HG02852 (cell line): Measurements from ENCODE around the gene GRID2IP.
A peak's percentile ranks its signal among the peaks of the same experiment; 100 is the strongest.
"Not testable (repeated sequence)": the region's sequence is repeated elsewhere in the genome, so short reads cannot be mapped to it uniquely, and the experiment has no call there.

Source experiments
- ATAC-seq: cut with Tn5 transposase; IDR thresholded peaks from one replicate; pipeline ENCODE4 v1.9.1; 2021; ENCODE audit warnings: mild to moderate bottlenecking, moderate library complexity; ENCODE audit not compliant: unreplicated experiment

GRID2IP gene

DNA sequence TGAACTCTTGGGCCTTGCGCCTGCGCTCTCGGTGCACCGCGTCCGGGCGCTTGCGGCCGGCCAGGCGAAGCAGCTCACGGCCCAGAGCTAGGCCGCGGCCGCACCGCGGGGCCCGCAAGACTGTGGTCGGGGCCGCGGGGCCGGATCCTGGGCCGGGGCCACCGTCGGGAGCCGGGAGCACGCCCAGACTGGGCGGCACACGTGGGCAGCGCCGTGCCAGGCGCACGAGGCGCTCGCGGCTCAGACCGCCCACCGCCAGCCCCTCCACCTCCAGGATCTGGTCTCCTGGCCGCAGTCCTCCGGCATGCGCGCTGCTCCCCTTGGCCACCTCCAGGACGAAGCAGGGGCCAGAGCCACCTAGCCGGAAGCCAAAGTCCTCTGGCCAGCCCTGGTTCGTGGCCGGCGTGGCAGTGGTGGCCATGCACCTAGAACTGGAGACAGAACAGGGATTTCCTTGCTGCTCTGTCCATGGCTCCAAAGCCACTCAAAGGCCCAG, at the start of gene GRID2IP:
Gene GRID2IP, minus strand, starts transcription at position 446 of the 496 bp plus-strand sequence. Its CDS starts 25 bp downstream, at position 421.
- no peak for ATAC-seq

DNA sequence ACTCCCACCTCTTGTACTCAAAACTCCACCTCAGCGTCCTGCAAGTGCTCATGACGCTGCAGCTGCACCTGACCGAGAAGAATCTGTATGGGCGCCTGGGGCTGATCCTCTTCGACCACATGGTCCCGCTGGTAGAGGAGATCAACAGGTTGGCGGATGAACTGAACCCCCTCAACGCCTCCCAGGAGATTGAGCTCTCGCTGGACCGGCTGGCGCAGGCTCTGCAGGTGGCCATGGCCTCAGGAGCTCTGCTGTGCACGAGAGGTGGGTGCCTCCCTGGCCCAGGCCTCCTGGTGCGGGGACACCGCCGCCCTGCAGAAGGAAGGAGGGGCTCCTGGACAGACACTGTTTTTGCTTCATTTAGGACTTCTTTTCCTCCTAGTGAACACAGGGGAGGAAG, 48.8 kb upstream of the GRID2IP start:
- no peak for ATAC-seq

DNA sequence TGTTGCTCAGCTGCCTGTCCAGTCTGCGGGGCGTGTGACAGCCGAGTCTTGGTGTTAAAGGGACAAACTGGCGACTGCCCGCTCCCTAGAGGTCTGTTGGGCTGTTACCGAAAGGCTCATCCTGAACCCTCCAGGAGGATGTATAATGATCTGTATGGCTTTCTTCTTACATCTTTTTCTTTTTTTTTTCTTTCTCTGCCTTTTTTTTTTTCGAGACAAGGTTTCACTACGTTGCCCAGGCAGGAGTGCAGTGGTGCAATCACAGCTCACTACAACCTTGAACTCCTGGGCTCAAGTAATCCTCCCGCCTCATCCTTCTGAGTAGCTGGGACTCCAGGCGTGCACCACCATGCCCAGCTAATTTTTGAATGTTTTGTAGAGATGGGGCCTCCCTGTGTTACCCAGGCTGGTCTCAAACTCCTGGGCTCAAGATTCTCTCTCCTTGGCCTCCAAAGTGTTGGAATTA, 39.4 kb upstream of the GRID2IP start:
- no peak for ATAC-seq

DNA sequence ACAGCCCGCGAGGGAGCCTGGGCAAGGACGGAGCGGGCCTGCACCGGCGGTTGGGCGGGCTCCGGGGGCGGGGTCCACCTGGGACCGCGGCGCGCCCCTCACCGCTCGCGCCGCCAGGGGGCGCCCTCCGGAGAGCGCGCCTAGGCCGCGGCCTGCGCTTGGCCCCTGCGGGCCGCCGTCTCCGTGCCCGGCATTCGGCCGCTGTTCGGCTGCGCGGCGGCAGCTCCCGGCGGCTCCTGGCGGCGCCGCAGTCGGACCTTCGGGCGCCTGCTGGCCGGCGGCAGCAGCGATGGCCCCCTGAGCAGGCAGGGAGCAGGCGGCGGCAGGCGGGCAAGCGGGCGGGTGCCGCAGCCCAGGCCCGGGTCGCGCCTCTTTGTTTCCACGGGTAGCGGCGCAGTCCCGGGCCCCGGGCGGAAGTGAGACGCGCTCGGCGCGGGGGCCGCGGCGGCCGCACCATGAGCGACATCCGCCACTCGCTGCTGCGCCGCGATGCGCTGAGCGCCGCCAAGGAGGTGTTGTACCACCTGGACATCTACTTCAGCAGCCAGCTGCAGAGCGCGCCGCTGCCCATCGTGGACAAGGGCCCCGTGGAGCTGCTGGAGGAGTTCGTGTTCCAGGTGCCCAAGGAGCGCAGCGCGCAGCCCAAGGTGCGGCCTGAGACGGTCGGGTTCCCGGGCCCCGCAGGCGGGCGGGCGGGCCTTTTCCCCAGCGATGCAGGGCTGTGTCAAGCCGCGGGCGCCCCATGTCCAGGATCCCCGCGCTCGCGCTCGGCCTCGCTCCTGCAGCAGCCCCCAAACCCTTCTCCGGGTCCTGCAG, 38.8 kb upstream of the GRID2IP start, which contains the start of gene INTS15:
Gene INTS15, plus strand, starts transcription at position 193 of the 816 bp plus-strand sequence. Its CDS starts 263 bp downstream, at position 456.
- ATAC-seq, result peak; percentile 81

DNA sequence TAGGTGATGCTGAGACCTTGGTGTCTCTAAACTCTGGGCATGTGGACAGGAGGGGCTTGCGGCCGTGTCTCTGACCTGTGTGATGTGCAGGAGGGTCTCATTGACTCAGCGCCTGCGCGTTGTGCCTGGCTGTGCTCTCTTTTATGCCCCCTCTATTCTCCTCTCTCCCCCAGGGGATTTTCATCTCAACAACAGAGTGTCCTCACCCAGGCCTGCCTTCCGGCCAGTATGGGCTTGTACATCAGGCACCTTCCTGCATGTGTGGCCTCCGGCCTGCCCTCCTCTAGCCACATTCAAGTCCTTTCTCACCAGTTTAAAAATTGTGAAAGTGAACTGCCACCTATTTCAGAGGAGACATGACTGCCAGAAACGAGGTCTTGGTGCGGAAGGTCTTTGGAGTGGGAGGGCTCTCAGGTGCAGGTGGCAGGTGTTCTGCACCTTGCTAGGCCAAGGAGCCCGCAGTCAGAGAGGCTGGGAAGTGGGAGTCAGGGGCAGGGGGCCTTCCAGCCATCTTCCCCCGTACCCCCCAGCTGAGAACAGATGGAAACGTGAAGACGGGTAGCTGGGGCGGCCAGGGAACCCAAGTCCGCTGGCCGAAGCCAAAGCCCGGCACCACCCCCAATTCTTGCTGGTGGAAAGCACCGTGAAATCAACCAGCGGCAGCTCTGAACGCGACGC, 38.0 kb upstream of the GRID2IP start:
- no peak for ATAC-seq

DNA sequence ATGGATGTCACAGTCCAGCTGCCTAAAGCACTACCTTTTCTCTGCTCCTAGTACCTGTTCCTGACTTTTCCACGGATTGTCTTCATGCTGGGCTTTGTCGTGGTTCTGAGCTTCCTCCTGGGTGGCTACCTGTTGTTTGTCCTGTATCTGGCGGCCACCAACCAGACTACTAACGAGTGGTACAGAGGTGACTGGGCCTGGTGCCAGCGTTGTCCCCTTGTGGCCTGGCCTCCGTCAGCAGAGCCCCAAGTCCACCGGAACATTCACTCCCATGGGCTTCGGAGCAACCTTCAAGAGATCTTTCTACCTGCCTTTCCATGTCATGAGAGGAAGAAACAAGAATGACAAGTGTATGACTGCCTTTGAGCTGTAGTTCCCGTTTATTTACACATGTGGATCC, 37.3 kb upstream of the GRID2IP start:
- no peak for ATAC-seq

DNA sequence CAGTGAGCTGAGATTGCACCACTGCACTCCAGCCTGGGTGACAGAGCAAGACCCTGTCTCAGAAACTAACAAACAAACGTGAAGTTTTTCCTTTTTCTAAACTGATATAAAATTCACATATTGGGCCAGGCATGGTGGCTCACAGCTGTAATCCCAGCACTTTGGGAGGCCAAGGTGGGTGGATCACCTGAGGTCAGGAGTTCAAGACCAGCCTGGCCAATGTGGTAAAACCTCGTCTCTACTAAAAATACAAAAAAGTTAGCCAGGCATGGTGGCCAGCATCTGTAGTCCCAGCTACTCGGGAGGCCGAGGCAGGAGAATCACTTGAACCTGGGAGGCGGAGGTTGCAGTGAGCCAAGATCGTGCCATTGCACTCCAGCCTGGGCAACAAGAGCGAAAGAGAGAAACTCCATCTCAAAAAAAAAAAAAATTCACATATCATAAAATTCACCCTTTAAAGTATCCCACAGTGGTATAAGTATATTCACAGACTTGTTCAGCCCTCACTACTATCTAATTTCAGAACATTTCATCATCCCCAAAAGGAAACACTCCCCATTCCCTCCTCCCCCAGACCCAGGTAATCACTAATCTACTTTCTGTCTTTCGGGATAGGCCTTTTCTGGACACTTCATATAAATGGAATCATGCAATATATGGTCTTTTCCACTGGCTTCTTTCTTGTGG, 34.6 kb upstream of the GRID2IP start:
- ATAC-seq, result not testable (repeated sequence)

DNA sequence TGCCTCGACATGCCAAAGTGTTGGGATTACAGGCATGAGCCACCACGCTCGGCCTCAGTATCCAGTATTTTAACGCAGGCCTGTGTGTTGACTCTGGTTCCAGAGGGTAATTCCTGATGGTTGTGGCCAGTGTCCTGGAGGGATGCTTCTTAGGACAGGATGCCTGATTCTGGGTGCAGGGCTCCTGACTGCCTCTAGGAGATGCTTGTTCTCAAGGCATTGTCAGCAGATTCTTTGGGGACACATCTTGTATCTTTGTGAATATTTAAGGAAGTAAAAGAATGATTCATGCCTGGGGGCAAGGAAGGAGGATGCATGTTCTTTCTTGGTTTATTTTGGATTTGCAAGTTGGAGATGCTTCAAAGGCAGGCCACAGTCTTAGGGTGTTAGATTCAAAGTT, 28.2 kb upstream of the GRID2IP start:
- ATAC-seq, result no peak

DNA sequence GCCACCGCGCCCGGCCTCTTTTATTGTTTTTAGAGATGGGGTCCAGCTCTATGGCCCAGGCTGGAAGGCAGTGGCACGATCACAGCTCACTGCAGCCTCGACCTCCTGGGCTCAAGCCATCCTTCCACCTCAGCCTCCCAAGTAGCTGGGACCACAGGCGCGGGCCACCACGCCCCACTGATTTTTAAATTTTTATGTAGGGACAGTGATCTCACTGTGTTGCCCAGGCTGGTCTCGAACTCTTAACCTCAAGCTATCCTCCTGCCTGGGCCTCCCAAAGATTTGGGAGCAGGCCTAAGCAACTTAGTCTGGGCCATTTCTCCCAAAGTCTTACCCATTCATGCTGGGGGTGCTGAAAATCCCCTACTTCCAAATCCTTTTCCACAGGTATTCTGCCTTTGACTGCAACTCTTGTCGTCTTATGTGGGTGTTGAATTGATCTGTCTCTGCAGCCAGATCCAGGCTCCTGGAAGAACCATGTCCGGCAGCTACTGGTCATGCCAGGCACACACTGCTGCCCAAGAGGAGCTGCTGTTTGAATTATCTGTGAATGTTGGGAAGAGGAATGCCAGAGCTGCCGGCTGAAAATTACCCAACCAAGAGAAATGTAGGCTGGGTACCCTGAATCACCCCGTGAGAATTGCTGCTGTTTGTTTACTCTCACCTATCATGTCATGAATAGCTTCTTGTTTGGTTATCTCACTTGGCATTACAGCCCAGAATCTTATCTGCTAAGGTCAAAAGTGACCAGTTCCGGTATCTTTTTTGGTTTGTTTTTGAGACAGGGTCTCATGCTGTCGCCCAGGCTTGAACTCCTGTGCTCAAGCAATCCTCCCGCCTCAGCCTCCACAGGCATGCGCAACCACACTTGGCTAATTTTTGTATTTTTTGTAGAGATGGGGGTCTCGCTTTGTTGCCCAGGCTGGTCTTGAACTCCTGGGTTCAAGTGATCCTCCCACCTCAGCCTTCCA, 27.1 kb upstream of the GRID2IP start:
- no peak for ATAC-seq

DNA sequence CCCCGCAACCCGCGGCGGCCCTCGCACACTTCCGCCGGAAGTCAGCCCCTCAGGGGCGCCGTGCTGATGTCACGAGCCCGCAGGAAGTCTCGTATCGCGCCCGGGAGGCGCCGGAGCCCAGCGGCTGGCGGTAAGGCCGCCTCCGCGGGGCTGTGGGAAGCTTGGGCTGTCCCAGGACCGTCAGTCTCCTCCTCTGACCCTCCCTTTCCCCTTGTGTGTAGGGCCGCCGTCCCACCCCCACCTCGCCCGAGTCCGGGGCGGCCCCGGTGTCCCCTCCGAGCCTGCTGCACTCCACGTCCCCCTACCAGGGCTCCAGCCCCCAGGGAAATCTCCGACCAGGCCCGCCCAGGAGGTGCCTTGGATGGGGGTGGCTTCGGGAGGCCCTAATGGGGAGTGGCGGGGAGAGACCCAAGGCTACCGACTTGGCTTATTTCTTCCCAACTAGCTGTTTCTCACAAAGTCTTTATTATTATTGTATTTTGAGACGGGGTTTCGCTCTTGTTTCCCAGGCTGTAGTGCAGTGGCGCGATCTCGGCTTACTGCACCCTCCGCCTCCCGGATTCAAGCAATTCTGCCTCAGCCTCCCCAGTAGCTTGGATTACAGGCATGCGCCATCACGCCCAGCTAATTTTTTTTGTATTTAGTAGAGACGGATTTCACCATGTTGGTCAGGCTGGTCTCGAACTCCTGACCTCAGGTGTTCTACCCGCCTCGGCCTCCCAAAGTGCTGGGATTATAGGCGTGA, 26.3 kb upstream of the GRID2IP start, which contains the start of gene ZDHHC4:
Gene ZDHHC4, plus strand, starts transcription at position 86 of the 745 bp plus-strand sequence. CDS start 3,108 bp downstream, outside the sequence.
- peak; percentile 98 for ATAC-seq

DNA sequence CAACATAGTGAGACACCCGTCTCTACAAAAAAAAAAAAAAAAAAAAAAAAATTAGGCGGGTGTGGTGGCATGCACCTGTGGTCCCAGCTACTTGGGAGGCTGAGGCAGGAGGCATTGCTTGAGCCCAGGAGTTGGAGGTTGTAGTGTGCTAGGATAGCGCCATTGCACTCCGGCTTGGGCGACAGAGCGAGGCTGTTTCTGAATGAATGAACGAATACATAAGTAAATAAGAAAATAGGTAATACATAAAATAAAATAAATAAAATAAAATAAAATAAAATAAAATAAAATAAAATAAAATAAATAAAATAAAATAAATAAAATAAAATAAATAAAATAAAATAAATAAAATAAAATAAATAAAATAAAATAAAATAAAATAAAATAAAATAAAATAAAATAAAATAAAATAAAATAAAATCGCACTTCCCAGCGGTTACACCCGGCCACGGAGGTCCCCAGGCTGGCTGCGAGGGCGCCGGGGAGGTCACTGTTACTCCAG, 25.7 kb upstream of the GRID2IP start:
- ATAC-seq, result not testable (repeated sequence)

DNA sequence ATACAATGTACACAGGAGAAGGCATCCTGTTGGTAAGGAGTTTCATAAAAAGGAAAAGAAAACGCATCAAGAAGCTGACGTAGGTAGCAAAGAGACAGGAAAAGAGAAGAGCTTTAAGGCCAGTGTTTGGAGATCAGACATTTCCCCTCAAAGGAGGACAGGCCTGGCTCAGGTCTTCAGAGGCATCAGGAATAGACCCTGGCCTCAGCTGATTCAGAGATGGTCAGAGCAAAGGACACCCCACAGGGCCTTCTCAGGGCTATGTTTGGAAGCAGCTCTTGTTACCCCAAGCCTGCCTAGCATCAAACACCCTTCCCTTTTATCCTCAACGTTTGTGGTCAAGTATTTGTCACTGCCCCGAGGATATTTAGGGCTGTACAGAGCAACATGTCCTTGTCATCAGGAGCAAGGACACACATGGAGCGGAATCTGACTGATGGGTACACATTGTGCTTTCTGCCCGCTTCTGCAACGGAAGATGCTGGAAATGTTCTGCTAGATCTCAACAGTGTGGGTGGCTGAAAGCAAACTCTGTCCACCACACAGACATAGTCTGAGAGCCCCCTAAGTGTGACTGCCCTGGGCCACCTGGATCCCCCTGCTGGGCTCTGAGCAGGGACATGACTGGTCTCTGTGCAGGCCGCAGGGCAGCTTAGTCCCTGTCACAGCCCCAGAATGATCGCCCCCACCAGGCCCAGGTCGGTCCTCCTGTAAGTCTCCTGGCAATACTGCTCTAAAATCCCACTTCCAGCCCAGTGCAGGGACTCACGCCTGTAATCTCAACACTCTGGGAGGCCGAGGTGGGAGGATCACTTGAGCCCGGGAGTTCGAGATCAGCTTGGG, 25.0 kb upstream of the GRID2IP start:
- ATAC-seq, result no peak

DNA sequence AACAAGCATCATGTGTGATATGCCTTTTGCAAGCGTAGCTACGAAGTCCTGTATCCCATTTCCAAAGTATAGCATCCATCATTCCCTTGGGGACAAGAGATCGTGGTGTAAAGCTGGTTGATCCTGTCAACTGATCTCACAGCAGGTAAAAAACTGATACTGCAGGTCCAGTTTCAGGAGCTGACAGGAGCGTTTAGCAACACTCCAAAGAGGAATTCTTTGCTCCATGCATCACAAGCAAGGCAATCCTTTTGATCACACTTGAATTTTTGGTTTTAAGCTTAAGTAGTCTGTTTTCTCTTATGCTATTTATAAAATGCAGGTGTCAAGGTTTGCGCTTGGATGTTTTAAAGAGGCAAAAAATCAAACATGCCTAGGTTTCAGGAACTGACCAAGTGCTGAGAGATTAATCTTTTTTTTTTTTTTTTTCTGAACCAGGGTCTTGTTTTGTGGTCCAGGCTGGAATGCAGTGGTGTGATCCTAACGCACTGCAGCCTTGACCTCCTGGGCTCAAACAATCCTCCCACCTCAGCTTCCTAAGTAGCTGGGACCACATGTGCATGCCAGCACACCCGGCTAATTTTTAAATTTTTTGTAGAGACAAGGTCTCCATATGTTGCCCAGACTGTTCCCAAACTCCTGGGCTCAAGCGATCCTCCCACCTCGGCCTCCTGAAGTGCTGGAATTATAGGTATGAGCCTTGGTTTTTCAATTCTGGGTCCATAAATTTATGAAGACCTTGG, 24.2 kb upstream of the GRID2IP start:
- ATAC-seq, result no peak

DNA sequence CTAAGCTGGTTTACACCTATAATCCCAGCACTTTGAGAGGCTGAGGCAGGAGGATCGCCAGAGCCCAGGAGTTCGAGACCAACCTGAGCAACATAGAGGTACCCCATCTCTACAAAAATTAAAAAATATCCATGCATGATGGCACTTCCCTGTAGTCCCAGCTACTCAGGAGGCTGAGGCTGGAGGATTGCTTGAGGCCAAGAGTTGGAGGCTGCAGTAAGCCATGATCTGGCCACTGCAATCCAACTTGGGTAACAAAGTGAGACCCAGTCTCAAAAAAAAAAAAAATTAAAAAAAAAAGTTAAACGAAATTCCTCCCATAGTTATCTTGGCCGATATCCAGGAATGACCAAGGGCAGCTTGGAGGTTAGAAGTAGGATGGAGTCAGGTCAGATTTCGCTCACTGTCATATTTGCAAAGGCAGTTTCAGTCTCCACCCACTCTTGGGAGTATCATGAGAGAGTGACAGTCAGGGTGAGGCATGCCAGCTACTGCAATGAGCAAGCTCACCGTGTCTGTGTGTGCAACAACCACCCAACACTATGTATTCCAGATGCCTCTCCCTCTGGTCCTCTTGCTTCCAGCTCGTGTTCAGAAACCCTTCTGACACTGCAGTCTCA, 20.0 kb upstream of the GRID2IP start:
- no peak for ATAC-seq

DNA sequence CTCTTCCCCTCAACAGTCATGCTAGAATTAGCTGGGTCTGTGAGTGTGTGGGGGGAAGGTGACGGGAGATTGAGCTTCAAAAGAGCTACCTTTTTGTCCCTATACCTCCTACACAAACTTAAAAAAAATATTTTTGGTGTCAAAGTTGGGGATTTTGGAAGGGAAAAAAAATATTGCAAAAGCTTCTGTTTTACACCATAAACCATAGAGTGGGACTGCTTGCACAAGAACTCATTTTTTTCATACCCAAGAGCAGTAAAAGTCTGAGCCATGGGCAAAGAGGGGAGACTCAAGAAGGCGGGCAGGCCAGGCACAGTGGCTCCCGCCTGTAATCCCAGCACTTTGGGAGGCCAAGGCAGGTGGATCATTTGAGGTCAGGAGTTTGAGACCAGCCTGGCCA, 16.6 kb upstream of the GRID2IP start:
- no peak for ATAC-seq

DNA sequence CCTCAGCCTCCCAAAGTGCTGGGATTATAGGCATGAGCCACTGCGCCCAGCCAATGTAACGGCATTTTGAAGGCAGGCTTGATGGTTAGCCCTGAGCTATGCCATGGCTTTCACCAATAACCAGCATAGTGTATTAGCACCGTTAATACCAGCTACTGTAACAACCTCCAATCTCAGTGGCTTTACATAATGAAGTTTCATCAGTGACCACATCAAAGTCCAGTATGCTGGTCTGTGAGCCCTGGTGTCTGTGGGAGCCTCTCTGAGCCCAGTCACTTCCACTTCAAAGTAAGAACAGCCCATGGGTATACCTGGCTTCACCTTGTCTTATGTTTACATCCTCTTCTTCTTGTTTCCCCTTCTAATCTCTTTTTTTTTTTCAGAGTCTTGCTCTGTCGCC, 14.4 kb upstream of the GRID2IP start:
- no peak for ATAC-seq
